HG03135 (cell line): ENCODE results near the gene CNKSR2.

ENCODE experiments used
- ATAC-seq: cut with Tn5 transposase; IDR thresholded peaks from one replicate; pipeline ENCODE4 v1.9.1; 2021; ENCODE audit warnings: mild to moderate bottlenecking, moderate library complexity; ENCODE audit not compliant: unreplicated experiment

Gene CNKSR2

DNA sequence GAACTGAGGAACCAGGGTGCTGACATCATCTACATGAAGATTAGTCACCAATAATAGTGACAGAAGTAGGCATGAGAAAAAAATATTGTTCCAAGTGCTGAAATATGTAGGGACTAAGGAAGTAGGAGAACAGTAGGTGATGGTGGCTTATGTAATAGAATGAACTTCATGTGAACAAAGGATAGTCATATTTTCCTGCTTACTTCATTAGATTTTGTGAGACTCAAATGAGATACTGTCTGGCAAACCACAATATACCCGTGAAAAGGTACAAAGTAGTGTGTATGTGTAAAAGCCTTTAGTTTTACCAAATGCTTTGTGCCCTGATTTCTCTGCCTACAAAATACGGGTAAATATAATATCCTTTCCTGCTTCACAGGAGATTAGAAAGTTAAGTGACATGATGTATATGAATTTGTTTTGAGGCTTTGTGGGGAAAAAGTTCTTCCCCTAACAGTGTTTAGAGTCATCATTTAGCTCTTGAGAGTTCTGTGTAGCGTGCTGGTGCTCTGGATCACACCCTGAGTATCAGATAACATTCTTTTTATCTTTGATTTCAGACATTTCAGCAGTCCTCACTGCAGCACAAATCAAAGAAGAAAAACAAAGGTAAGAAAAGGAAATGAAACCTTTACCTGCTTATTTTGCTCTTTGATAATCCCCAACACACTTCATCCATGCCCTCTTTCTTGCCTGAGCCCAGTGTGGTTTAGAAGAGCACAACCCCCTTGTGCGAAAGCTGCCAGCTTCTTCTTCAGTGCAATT is 216.0 kb downstream of the CNKSR2 start:
- no peak for ATAC-seq

DNA sequence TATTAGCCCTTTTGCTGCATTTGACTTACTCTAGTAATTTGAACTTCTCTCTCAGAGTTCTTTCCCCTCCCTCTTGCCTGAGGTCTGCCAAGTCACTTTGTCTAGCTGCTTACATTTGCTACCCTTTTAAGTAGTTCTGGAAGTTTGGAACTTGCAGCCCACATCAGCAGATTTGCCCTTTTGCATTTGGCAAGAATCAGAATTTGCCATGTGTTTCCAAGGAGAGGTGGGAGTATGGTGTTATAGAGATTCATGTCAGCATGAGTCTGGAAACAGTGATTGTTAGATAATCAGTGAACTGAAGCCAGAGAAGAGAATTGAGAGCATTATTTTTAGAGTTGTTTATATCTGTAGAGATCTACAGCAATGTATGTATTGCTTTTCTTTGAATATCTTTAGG is 231.8 kb downstream of the CNKSR2 start:
- no peak for ATAC-seq

DNA sequence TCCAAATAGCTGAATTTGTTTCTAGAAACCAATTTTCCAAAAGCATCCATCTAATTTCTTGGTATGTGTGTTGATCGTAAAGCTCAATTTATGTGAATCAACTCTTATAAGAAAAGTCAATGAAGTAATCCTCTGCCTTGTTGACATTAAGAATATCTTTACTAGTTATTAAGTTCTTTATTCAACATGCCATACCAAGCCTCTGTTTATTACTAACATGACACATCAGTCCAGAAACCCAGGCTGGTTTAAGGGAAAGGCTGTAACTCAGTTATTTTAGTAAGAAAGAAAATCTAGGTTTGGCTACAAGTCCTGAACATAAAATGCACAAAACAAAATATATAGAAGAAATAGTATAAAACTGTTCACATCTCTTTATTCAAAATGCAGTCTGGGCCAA is 235.9 kb downstream of the CNKSR2 start:
- no peak for ATAC-seq

DNA sequence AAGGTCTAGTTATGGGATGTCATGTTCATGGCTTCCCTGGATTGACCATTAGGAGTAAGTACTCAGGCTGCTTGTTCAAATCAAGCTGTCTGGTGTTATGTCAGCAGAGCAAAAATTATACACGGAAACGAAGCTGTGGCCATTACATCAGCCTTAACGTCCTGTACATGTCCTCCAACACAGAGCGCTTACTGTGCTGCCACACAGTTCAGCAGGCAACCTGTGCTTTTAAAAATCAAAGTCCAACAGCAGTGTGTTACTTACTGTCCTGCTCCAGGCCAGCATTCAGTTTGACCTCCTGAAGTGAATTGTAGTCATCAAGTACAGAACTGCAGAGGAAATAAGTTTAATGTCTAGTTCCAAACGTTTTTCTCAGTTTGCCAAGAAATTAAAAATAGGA is 237.9 kb downstream of the CNKSR2 start:
- no peak for ATAC-seq

DNA sequence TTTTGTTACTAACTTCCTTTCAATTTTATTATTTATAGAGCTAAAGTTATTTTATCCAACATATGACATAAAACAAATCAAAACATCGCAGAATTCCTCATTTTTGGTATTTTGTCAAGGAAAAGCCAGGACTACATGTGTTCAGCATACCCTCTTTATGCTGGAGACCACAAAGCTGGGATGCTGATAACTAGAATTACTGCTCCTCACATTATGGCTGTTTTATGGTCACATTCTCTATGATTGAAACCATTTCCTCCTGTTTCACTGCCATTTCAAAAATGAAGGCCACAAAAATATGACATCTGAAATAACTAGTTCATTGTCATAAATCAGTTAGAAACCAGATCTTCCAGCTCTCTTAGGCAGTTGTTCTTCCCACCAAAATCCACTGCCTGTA is 242.2 kb downstream of the CNKSR2 start:
- no peak for ATAC-seq

DNA sequence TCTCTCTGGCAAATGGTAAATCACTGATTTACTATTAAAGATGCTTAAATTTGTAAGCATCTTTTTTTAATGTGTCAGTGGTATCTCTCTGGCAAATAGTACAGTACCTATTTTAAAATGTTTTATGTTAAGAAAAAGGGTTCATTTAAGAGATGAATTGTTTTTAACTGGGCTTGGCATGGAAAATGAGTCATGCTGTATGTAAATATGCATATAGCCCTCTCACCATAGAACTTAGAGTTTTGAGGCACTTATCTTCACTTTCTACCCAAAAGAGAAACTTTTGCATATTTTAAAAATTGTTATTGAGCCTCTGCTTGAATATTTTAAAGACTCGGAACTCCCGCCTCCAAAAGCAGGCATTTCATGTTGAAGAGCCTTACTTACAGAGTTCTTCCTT is 246.0 kb downstream of the CNKSR2 start:
- no peak for ATAC-seq

DNA sequence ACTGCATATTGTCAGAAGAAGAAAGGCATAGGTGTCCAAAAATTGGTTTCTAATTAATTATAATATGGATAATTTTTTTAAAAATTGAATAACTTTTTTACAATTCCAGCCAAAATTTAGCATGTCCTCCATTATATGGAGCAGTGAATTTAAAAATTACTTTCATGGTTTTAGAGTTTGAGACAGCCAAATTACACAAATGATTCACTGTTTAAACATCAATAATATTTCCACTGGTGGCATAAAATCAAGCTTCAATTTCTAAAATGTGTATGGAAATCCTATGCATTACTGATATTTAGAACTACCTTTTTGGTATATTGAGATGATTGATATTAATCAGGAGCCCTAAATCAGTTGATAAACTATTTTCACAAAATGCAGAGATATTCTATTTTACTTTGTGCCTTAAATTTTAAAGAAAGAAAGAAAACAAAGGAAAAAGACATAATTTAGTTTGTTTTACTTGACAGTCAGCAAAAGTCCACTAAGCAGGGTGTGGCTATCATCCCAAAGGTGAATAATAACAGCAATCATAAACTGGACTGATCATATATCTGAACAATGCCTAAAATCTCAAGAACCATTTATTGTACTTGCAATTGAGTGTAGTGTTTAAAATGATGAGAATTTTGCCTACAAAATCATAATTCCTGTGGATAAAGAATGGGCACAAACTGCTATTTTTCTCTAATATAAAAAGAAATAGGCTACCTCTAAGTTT is 249.7 kb downstream of the CNKSR2 start:
- ATAC-seq: no peak

DNA sequence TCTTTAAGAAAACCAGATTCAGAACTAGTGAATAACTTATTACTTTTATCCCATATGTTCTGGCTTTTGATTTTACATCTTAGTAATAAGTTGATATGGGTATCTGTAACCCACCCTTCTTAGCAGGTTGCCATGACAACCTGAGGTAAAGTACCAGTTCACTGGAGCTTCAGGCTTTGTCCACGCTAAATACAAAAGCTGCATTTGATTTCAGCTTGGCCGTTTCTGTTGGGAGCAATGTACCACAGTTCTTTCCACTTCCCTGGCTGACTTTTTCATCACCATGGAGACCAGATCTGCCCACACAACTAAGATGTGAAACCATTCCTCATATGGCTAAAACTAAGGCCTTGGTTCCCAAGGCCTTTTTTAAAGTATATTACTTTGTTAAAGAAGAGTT is 257.8 kb downstream of the CNKSR2 start:
- no peak for ATAC-seq

DNA sequence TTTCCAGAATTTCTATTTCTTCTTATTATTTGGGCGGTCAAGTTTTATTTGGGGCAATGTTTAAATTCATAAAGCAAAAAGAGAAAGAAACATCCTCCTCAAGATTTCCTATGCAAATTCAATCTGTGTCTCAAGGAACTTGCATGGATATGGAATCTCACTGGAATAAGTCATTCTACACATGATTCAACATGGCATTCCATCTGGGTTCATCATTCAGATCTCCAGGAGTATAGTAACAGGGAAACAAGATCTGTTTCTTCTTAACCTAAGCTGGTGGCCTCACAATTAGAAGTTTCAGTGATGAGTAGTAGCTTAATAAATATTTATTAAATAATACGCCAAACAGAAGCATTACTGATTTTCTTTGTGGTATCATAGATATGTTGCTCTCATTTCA is 264.1 kb downstream of the CNKSR2 start:
- ATAC-seq: no peak

DNA sequence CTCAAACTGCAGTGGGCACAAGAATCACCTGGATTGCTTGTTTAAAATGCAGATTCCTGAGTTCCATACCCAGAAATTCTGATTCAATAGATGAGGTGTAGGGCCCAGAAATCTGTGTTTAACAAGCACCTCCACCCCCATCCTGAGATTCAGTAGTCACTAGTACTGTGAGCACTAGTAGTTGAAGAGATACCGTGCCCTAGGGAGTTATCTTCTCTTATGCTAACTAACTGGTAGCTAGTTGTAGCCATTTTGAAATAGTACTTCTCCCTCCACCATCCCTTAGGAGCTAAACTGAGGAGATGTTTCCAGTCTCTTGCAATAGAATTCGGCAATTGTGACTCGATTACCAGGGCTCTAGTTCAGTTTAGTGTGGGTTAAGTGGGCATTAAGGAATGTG is 265.6 kb downstream of the CNKSR2 start:
- no peak for ATAC-seq

DNA sequence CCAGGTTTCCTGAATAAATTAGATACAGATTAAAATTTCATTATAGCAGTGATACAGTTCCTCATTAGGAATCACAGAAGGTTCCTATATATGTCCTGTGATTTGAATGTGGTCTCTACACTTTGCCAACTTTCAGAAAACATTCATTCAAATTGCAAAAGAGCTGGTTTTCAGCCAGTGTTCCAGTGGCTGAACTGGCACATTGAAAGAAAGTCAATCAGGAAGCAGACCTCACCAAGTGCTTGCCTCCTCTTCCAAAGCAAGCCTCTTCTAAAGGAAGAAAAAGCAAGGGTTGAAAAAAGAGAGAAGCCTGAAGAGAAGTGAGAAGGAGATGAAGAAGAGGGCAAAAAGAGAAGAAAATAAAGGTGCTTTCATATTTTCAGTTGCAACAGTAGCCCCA is 271.2 kb downstream of the CNKSR2 start:
- no peak for ATAC-seq

DNA sequence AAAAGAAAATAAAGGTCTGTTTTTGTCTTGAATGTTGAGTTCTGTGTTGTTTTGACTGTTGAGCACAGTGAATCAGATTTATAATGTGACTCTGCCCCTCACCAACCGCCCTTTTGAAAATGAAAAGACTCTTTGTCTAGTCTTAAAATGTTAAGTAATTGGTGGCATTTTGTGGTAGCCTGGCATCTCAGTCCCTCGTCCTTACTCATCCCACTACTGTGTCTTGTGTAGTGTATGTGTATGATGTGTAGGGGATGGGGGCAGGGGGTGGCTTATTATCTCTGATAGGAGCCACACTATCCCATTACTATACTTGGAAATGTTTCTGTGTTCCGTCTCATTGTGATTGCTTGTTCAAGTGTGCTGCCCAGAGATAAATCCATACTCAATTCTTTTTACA is 271.7 kb downstream of the CNKSR2 start:
- ATAC-seq: no peak

DNA sequence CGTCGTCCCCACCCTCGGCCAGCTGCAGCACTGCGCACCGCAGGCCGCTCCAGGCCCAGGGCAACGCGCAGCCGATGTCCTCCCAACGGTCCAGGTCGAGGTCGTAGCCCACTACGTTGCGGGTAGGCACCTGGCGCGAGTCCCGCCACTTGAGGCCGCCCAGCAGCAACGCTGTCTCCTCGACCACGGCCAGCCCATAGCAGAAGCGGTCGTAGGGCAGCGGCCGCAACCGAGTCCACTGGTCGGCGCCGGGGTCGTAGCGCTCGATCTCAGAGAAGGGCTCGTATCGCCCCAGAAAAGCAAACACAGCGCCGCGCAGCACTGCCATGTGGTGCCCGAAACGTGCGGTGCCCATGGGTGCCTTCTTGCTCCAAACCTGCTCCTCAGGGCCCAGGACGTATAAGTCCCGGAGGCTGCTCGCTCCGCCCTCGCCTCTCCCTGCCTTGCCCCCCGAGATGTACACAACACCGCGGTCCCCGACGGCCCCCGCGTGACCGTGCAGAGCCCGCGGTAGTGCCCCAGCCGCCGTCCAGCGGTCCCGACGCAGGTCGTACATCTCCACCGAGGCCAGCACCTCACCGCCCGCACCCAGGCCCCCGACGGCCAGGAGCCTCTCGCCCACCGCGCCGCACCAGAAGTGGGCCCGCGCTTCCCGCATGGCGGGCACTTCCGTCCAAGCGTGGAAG is 281.8 kb downstream of the CNKSR2 start:
- no peak for ATAC-seq

DNA sequence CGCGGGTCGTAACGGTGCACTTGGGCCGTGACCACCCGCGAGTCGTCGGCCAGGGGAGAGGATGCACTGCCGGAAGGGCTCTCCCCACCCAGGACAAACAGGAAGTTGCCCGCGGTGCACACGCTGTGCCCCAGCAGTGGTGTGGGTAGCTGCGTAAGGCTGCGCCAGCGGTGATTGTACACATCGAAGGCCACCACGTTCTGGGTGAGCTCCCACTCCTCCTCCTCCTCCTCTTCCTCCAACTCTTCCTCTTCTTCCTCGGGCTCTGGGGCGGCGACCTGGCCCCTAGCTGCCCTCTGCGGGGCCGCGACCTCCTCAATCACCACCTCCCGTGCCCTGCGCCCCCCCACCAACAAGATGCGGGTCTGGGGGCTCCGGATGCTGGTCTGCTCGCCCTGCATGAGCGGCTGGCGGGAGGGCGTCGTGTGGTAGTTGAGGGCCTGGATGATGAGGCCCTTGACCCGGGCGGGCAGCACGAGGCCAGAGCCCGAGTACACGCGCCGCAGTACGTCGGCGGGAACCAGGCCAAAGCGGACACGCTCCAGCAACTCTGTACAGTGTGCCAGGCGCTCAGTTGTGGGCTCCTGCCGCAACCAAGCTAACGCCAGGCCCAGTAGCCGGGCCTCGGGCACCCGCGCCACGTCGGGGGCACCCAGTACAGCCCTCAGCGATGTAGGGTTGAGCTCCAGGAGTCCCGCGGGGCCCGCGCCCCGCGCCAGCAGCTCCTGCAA is 282.5 kb downstream of the CNKSR2 start:
- ATAC-seq: no peak

DNA sequence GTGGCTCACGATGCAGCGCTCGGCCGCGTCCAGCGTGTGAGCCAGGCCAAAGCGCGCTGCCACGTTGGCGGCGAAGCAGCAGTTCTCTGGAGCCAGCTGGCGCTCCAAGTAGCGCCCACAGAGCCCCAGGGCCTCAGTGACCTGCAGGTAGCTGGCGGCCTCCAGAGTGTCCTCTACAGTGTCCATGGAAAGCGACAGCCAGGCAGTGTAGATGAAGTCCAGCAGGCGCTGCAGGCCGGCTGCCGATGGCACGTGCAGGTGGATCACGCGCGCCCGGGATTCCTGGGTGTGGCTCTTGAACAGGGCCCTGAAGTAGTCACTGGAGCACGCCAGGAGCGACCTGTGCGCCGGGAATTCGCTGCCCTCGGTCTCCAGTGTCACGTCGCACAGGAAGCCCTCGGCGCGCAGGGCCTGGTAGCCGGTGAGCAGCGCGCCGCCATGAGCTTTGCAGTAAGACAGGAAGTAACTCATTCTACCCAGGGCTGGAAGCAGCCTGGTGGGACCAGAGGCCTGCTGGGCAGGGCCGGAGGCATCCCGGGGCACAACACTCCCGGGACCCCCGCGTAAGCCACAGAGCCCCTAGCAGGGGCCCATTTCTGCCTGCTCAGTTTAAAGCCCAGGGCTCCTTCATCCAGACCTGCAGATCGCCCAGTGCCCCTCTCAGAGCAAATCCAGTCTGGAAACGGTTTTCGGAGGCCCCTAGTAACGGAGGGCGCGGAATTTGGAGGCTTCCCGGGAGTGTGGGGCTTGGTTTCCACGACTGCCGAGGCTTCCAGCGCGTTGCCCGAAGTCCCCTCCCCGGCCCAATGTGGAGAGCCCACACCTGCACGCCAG is 283.3 kb downstream of the CNKSR2 start:
- no peak for ATAC-seq

DNA sequence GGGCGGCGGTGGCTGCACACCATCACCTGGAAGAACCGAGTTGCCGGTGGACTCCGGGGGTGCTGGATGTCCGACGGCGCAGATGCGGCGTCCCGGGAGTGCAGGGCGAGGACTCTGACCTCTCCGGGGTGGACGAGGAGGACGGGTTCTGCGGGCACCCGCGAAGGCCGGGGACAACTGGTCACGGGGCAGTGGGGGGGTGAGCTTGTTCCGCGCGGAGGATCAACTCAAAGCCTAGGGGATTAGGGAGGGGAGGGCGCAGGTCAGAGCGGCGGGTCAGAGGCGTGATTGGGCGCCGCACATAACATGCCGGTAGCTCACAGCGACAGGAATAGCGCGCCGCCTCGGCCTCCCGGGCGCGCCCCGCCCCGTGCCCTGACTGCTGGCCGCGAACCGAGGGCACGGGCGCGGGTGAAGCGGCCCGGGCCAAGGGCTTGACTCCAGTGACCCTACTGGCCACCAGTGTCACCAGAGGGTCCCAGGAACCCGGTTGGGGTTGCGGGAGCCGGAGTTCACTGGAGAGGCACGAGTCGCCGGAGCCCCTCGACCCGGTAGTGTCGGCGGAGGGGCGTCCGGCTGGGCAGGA is 284.0 kb downstream of the CNKSR2 start, which contains the start of gene KLHL34:
Gene KLHL34 (minus strand): TSS at position 179 of the 586 bp plus-strand sequence. CDS start 542 bp downstream, outside the sequence.
- ATAC-seq: no peak

DNA sequence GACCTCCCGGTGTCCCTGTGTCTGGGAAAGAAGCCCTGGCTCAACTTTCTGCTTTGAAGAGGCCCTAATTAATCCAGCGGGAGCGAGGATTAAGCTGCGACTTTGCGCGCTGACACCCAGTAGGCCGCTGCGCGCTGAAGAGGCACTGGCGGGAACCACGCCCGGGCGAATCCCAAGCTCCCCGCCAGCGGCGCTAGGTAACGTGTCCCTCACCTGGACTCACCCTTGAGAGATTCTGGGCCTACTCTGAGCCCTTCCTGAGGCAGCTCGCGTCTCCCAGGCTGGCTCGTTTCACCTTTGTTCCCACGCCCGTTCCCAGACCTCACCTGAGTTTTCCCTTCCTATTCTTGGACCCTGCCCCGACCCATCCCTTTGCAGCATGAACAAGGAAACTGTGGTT is 284.5 kb downstream of the CNKSR2 start:
- no peak for ATAC-seq

DNA sequence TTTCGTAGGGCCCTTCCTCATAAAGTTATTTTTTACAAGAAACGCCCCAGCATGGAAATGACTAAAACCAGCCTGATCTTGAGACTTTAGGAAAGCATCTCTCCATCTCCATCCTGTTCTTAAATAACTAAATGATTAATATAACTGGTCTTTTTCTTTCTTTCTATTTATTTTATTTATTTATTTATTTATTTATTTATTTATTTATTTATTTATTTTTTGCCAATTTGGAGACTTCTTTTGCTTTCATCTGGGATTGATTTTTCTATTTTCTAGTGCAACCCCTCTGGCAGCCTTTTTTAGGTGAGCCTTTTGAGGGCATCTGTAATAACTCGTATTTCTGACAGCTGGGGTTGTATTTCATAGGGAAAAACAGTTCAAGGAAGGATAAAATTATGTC is 285.1 kb downstream of the CNKSR2 start:
- no peak for ATAC-seq

DNA sequence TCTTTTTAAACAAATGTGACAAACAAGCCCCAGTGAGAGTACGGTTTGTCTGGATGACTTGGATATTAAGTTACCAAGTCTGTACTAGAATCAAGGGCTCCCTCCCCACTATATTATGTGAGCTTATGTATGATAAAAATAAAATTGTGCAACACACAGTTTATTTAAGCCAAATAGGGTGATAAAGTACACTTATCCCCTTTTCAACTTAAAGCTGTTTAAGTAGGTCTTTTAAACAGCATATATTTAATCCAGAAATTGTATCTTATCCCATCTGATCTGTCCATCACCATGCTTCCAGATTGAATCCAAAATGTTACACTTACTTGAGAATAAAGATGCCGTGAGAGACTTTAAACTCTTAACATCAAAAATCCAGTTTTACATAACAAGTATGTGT is 285.9 kb downstream of the CNKSR2 start:
- no peak for ATAC-seq

DNA sequence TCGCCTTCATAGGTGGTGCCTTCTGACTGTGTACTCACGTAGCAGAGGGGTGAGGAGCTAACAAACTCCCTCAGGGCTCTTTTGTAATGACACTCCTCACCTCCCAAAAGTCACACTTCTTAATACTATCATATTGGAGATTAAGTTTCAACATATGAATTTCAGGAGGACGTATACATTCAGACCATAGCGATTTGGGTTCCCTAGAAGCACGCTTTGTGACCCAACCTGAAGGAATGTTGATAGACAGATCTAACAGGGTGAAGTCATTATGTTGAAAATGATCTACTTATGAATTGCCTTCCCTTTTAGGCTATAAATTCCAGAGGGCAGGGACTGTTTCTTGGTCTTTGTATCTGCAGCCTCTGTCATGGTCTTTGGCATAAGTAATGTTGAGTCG is 287.1 kb downstream of the CNKSR2 start:
- ATAC-seq: no peak
